Retina (tissue), 1 donor: Measurements from ENCODE around the gene COBL.
"Not testable (repeated sequence)": the region's sequence is repeated elsewhere in the genome, so short reads cannot be mapped to it uniquely, and the experiment has no call there.

Experiments used
- DNase-seq: peaks from one replicate; pipeline ENCODE4 v3.0.0-alpha.2; 2016

COBL gene

DNA sequence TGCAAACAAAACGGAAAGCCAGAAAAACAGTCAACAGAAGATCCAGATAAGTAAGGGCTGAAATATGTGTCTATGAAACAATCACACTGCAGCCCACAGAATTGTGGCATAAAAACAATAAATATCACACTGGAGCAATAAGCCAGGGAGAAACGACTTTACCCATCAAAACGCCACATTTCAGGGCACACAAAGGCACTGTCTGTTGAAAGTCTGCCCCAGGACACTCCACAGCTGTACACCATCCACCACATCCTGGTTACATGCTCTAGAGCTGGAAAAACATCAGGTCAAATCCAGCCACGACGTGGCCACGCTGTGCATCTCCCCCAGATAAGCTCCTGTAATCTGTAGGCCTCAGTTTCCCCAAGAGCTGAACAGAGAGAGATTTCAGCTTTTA is 88.7 kb downstream of the COBL start:
- no peak for DNase-seq

DNA sequence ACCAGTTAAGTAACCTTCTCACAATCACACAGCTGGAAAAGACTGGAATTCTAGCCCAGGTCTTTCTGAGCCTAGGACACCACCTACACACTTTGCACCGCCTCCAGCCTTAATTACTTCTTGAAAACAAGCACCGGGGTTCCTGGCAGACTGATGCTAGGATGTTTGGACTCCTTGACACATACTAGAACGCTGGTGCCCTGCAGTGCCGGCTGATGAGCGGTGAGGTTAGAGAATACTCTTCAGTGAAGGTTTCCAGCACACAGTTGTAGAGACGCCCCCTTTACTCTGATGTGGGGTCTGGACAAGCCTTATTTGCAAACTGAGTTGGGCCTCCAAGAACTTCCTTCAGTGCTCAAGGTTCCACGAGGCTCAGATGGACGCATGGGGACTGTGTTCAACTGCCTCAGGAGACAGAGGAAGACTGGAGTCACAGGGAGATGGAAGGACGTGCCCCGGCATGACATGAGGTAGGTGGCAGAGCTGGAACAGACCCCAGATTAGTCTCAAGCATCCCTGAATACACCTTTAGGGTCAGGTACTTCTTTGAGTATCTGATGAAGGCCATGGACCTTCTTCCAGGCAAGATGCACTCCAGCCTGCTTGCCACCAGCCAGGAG is 89.6 kb downstream of the COBL start:
- no peak for DNase-seq

DNA sequence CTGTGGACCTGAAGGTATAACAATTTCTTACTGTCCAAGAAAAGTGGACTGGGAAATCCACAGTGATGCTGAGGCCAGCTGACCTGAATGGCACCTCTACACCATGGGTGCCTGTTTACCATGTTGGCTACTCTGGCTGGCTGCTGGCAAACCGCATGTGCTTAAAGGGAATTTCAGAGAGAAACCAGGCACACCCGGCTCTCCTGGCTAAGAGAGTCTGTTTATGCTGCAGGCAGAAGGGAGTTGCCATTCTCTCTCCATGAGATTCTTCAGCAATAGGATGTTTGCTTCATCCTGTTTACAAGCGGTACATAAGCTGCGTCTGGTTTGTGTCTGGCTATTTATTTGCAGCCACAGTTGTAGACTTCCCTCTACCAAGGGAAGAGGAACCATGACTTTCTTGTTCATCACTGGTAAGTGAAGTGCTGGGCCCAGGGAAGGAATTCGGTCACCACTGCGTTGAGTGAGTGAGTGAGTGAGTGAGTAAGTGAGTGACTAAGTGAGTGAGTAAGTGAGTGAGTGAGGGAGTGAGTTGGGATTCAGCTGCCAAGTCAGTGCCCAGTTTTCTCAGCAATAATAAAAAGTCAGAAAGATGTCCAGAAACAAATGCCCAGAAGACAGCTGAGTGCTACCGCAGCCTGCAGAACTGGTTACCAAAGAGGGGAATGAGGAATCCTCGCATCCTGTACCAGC is 90.4 kb downstream of the COBL start:
- DNase-seq = no peak

DNA sequence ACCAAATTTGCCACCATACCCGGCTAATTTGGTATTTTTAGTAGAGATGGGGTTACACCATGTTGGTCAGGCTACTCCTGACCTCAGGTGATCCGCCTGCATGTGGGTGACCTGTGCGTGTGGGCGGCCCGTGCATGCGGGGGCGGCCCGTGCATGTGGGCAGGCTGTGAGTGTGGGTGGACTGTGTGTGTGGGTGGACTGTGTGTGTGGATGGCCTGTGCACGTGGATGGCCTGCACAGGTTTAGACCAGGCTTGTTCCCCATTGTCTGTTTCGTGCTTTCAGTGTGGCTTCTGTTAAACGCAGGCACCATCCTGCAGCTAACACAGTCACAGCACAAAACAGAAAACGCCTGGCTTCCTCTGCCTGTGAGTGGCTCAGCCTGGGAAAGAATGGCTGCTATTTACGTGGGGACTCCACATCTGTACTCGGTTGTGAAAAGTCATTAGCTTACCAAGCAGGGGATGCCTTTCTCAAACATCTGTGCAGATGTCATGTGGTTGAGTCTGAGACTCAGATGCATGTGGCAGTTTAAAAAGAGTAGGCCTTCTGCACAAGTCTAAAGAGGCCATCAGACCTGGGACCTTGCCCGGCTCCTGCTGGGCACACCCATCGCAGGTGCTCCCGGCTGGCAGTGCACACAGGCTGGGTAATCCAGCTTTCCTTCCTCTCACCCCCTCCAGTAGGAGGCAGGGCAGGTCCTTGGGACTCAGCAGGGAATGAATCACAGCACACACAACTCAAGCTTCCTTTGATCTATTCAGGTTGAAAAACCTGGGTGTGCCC is 91.6 kb downstream of the COBL start:
- DNase-seq = no peak

GRCh38 chr7:51223505-51223904 is 93.1 kb downstream of the COBL start:
- no peak for DNase-seq

GRCh38 chr7:51222916-51223315 is 93.7 kb downstream of the COBL start:
- DNase-seq = no peak

- no peak for DNase-seq
These were observed 96.4 kb downstream of the COBL start for GRCh38 chr7:51220226-51220625.

- DNase-seq = no peak
These were observed 97.2 kb downstream of the COBL start for GRCh38 chr7:51219261-51219988.

GRCh38 chr7:51217804-51218203 is 98.8 kb downstream of the COBL start:
- DNase-seq = no peak

DNA sequence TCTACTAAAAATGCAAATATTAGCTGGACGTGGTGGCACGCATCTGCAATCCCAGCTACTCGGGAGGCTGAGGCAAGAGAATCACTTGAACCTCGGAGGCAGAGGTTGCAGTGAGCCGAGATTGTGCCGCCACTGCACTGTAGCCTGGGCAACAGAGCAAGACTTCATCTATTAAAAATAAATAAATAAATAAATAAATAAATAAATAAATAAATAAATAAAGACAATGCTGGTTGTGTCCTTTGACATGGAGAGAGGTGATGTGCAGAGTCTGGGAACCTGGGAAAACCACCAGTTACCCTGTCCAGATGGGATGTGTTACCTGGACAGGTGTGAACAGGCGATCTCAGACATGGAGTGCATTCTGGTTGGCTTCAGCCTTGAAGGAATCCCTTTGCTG is 102.5 kb downstream of the COBL start:
- no peak for DNase-seq

GRCh38 chr7:51213618-51214017 is 103.0 kb downstream of the COBL start:
- DNase-seq = no peak

- no peak for DNase-seq
These were observed 105.8 kb downstream of the COBL start for GRCh38 chr7:51210766-51211165.

GRCh38 chr7:51209426-51209825 is 107.2 kb downstream of the COBL start:
- no peak for DNase-seq

- not testable (repeated sequence) for DNase-seq
These were observed 108.5 kb downstream of the COBL start for GRCh38 chr7:51208125-51208524.

GRCh38 chr7:51198654-51199053 is 118.0 kb downstream of the COBL start:
- no peak for DNase-seq

GRCh38 chr7:51190969-51191368 is 125.6 kb downstream of the COBL start:
- no peak for DNase-seq

- DNase-seq = no peak
These were observed 126.8 kb downstream of the COBL start for GRCh38 chr7:51189777-51190176.

DNA sequence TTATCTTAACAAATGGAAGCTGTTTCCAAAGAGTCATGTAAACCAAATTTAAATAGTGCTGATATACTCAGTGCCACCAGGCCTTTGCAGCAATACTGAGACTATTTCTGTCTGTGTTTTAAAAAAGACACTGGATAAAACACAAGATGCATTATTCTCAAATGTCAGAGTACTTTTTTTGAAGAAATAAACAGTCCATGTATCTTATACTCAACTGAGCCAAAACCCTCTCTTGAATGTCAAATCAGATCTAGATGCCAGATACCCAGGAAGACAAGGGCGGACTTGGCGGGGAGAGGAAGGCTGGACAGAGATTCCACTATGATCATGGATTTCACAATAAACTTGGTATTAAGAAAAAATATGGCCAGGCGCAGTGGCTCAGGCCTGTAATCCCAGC is 127.6 kb downstream of the COBL start:
- DNase-seq = no peak

- peak; percentile 69 for DNase-seq
These were observed 128.7 kb downstream of the COBL start for GRCh38 chr7:51187941-51188340.

- no peak for DNase-seq
These were observed 130.1 kb downstream of the COBL start for GRCh38 chr7:51186531-51186930.

GRCh38 chr7:51182636-51183166 is 133.9 kb downstream of the COBL start:
- DNase-seq = no peak

GRCh38 chr7:51180092-51180491 is 136.5 kb downstream of the COBL start:
- no peak for DNase-seq

- DNase-seq = no peak
These were observed 140.6 kb downstream of the COBL start for GRCh38 chr7:51175992-51176388.
